ENCODE measurements around the gene KIF3A.

The KIF3A gene

DNA sequence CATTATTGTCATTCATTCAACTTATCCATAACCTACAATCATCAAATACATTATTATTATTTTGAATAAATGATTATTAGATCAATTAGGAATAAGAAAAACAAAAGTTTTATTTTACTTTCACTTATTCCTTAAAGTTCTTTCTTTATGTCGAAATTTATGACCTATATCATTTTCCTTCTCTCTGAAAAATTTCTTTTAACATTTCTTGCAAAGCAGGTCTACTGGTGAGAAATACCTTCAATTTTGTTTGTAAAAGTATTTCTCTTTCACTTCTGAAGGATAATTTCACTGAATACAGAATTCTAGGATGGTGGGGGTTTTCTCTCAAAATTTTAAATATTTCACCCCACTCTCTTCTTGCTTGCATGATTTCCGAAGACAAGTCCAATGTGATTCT, 7.3 kb upstream of the KIF3A start:
- Histone ChIP-seq H3K4me1 (ENCODE audit: control extremely low read depth in 1 of 4, control insufficient read depth in 4 of 4, insufficient read depth in 4 of 4, low read length in 3 of 4) (peaks cover 0 to 12% (median 10%) of the 10 kb centered on the region in 4 experiments), H3K9me3 (ENCODE audit: control extremely low read depth in 1 of 5, control insufficient read depth in 4 of 5, insufficient read depth in 2 of 5, low read depth in 1 of 5, low read length in 4 of 5) (peaks cover 0 to 7% (median 1%) of the 10 kb centered on the region in 5 experiments), H3K27ac (ENCODE audit: insufficient read depth in 1 of 2, low read depth in 1 of 2, low read length in 2 of 2, poor library complexity in 1 of 2, severe bottlenecking in 2 of 2) (no peak overlapping the region), H3K27me3 (replicated peaks in 2 of 5; ENCODE audit: control insufficient read depth in 4 of 5, insufficient read depth in 5 of 5, low read length in 4 of 5) (peaks cover 7 to 56% (median 19%) of the 10 kb centered on the region in 5 experiments), H3K36me3 (ENCODE audit: control insufficient read depth in 4 of 4, insufficient read depth in 4 of 4, low read length in 3 of 4) (no peaks in the 10 kb centered on the region), H3K4me3 (ENCODE audit: control insufficient read depth in 1 of 7, extremely low read depth in 1 of 7, insufficient read depth in 4 of 7, low read depth in 2 of 7, low read length in 6 of 7) (no peak overlapping the region)
- ChIA-PET POLR2A (no interaction called here), CTCF (no interaction called here)
- WGBS (ENCODE audit: insufficient coverage), result 100% methylated on average over 1 of the region's 2 CpGs
- no peak for DNase-seq

- Histone ChIP-seq H3K4me1 (ENCODE audit: control extremely low read depth in 1 of 4, control insufficient read depth in 4 of 4, insufficient read depth in 4 of 4, low read length in 3 of 4) (peaks cover 0 to 13% (median 13%) of the 10 kb centered on the region in 4 experiments), H3K9me3 (ENCODE audit: control extremely low read depth in 1 of 5, control insufficient read depth in 4 of 5, insufficient read depth in 2 of 5, low read depth in 1 of 5, low read length in 4 of 5) (peaks cover 0 to 7% (median 1%) of the 10 kb centered on the region in 5 experiments), H3K27me3 (replicated peaks in 2 of 5; ENCODE audit: control insufficient read depth in 4 of 5, insufficient read depth in 5 of 5, low read length in 4 of 5) (peaks cover 7 to 44% (median 14%) of the 10 kb centered on the region in 5 experiments), H3K27ac (ENCODE audit: insufficient read depth in 1 of 2, low read depth in 1 of 2, low read length in 2 of 2, poor library complexity in 1 of 2, severe bottlenecking in 2 of 2) (no peak overlapping the region), H3K36me3 (ENCODE audit: control insufficient read depth in 4 of 4, insufficient read depth in 4 of 4, low read length in 3 of 4) (no peaks in the 10 kb centered on the region), H3K4me3 (ENCODE audit: control insufficient read depth in 1 of 7, extremely low read depth in 1 of 7, insufficient read depth in 4 of 7, low read depth in 2 of 7, low read length in 6 of 7) (no peak overlapping the region)
- 100% methylated on average over 2 of the region's 5 CpGs for WGBS (ENCODE audit: insufficient coverage)
- CTCF ChIA-PET, result no interaction called here
- POLR2A ChIA-PET, result no interaction called here
- no peak for DNase-seq
Observed at GRCh38 chr5:132742626-132743025, 5.3 kb upstream of the KIF3A start.

GRCh38 chr5:132742158-132742557, 4.8 kb upstream of the KIF3A start:
- WGBS (ENCODE audit: insufficient coverage), result 88% methylated on average over 1 of the region's 2 CpGs
- H3K4me3 ChIP-seq (ENCODE audit: control insufficient read depth in 1 of 7, extremely low read depth in 1 of 7, insufficient read depth in 4 of 7, low read depth in 2 of 7, low read length in 6 of 7), result no peak overlapping the region
- H3K27me3 ChIP-seq (replicated peaks in 2 of 5; ENCODE audit: control insufficient read depth in 4 of 5, insufficient read depth in 5 of 5, low read length in 4 of 5), result peaks cover 7 to 39% (median 14%) of the 10 kb centered on the region in 5 experiments
- H3K4me1 ChIP-seq (ENCODE audit: control extremely low read depth in 1 of 4, control insufficient read depth in 4 of 4, insufficient read depth in 4 of 4, low read length in 3 of 4), result peaks cover 0 to 11% (median 10%) of the 10 kb centered on the region in 4 experiments
- no peak overlapping the region for H3K27ac ChIP-seq (ENCODE audit: insufficient read depth in 1 of 2, low read depth in 1 of 2, low read length in 2 of 2, poor library complexity in 1 of 2, severe bottlenecking in 2 of 2)
- H3K36me3 ChIP-seq (ENCODE audit: control insufficient read depth in 4 of 4, insufficient read depth in 4 of 4, low read length in 3 of 4), result no peaks in the 10 kb centered on the region
- ChIA-PET POLR2A (no interaction called here), CTCF (no interaction called here)
- no peak for DNase-seq
- H3K9me3 ChIP-seq (ENCODE audit: control extremely low read depth in 1 of 5, control insufficient read depth in 4 of 5, insufficient read depth in 2 of 5, low read depth in 1 of 5, low read length in 4 of 5), result peaks cover 0 to 7% (median 1%) of the 10 kb centered on the region in 5 experiments

DNA sequence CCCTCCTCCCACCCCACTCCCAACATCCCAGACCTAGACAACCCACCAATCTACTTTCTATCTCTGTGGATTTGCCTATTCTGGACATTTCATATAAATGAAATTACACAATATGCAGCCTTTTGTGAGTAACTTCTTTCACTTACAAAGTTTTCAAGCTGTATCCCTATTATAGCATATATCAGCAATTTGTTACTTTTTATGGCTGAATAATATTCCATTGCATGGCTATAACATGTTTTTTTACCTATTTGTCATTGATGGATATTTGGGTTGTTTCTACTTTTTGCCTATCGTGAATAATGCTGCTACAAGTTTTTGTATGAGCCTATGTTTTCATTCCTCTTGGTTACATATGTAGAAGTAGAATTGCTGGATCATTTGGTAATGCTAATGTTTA, 1.9 kb upstream of the KIF3A start:
- CTCF ChIA-PET, result interaction anchor here (1.1 kb wide), 1 partner anchor 81 kb away, joined by 3 read pairs; no protein-coding TSS in a partner anchor
- POLR2A ChIA-PET, result no interaction called here
- Histone ChIP-seq H3K27me3 (replicated peaks in 2 of 5; ENCODE audit: control insufficient read depth in 4 of 5, insufficient read depth in 5 of 5, low read length in 4 of 5) (peaks cover 2 to 14% (median 5%) of the 10 kb centered on the region in 5 experiments), H3K27ac (ENCODE audit: insufficient read depth in 1 of 2, low read depth in 1 of 2, low read length in 2 of 2, poor library complexity in 1 of 2, severe bottlenecking in 2 of 2) (no peak overlapping the region), H3K4me3 (ENCODE audit: control insufficient read depth in 1 of 7, extremely low read depth in 1 of 7, insufficient read depth in 4 of 7, low read depth in 2 of 7, low read length in 6 of 7) (no peak overlapping the region), H3K4me1 (ENCODE audit: control extremely low read depth in 1 of 4, control insufficient read depth in 4 of 4, insufficient read depth in 4 of 4, low read length in 3 of 4) (peaks cover 0 to 13% (median 9%) of the 10 kb centered on the region in 4 experiments), H3K36me3 (ENCODE audit: control insufficient read depth in 4 of 4, insufficient read depth in 4 of 4, low read length in 3 of 4) (no peaks in the 10 kb centered on the region), H3K9me3 (ENCODE audit: control extremely low read depth in 1 of 5, control insufficient read depth in 4 of 5, insufficient read depth in 2 of 5, low read depth in 1 of 5, low read length in 4 of 5) (peaks cover 0 to 7% (median 1%) of the 10 kb centered on the region in 5 experiments)
- no peak for DNase-seq
- no CpG with 5 or more reads among the region's 1 CpG for WGBS (ENCODE audit: insufficient coverage)

GRCh38 chr5:132737982-132738681, 786 bp upstream of the KIF3A start:
- ChIA-PET POLR2A (no interaction called here), CTCF (interaction anchor here (0.6 to 1.7 kb wide), 7 partner anchors 11 to 82 kb away, joined by 3 to 6 read pairs (median 3); no protein-coding TSS in a partner anchor)
- peaks cover 2 to 14% (median 5%) of the 10 kb centered on the region in 5 experiments for H3K27me3 ChIP-seq (replicated peaks in 2 of 5; ENCODE audit: control insufficient read depth in 4 of 5, insufficient read depth in 5 of 5, low read length in 4 of 5)
- H3K9me3 ChIP-seq (ENCODE audit: control extremely low read depth in 1 of 5, control insufficient read depth in 4 of 5, insufficient read depth in 2 of 5, low read depth in 1 of 5, low read length in 4 of 5), result peaks cover 0 to 7% (median 1%) of the 10 kb centered on the region in 5 experiments
- no peaks in the 10 kb centered on the region for H3K36me3 ChIP-seq (ENCODE audit: control insufficient read depth in 4 of 4, insufficient read depth in 4 of 4, low read length in 3 of 4)
- peaks cover 0 to 13% (median 9%) of the 10 kb centered on the region in 4 experiments for H3K4me1 ChIP-seq (ENCODE audit: control extremely low read depth in 1 of 4, control insufficient read depth in 4 of 4, insufficient read depth in 4 of 4, low read length in 3 of 4)
- DNase-seq, result no peak
- 92% methylated on average over 4 of the region's 9 CpGs for WGBS (ENCODE audit: insufficient coverage)
- H3K4me3 ChIP-seq (ENCODE audit: control insufficient read depth in 1 of 7, extremely low read depth in 1 of 7, insufficient read depth in 4 of 7, low read depth in 2 of 7, low read length in 6 of 7), result peak overlapping the region in 4 of 7 experiments; percentile 83 to 90 (median 90)
- H3K27ac ChIP-seq (ENCODE audit: insufficient read depth in 1 of 2, low read depth in 1 of 2, low read length in 2 of 2, poor library complexity in 1 of 2, severe bottlenecking in 2 of 2), result no peak overlapping the region

DNA sequence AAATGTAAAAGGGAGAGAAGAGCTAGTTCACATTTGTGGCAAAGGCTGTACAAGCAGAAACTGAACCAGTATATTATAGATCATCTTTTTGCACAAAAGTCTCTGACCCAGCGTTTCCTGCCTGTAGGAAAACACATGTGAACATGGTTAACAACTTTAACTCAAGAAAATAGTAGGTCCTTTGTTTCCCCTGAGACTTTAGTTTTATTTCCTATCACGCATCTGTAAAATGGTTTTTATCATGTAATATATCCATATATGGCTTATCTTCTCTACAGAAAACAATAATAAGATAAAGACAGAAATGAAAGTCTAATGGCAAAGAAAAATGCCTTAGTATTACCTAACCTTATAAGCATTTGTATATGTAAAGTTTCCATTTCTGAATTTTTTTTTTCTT, 2.7 kb downstream of the KIF3A start:
- H3K9me3 ChIP-seq (ENCODE audit: control extremely low read depth in 1 of 5, control insufficient read depth in 4 of 5, insufficient read depth in 2 of 5, low read depth in 1 of 5, low read length in 4 of 5), result no peaks in the 10 kb centered on the region
- no peak for DNase-seq
- peaks cover 0 to 13% (median 9%) of the 10 kb centered on the region in 4 experiments for H3K4me1 ChIP-seq (ENCODE audit: control extremely low read depth in 1 of 4, control insufficient read depth in 4 of 4, insufficient read depth in 4 of 4, low read length in 3 of 4)
- POLR2A ChIA-PET, result no interaction called here
- H3K36me3 ChIP-seq (ENCODE audit: control insufficient read depth in 4 of 4, insufficient read depth in 4 of 4, low read length in 3 of 4), result no peaks in the 10 kb centered on the region
- WGBS (ENCODE audit: insufficient coverage), result no CpG with 5 or more reads among the region's 2 CpGs
- no peak overlapping the region for H3K4me3 ChIP-seq (ENCODE audit: control insufficient read depth in 1 of 7, extremely low read depth in 1 of 7, insufficient read depth in 4 of 7, low read depth in 2 of 7, low read length in 6 of 7)
- no peak overlapping the region for H3K27ac ChIP-seq (ENCODE audit: insufficient read depth in 1 of 2, low read depth in 1 of 2, low read length in 2 of 2, poor library complexity in 1 of 2, severe bottlenecking in 2 of 2)
- H3K27me3 ChIP-seq (replicated peaks in 2 of 5; ENCODE audit: control insufficient read depth in 4 of 5, insufficient read depth in 5 of 5, low read length in 4 of 5), result peaks cover 0 to 3% (median 0%) of the 10 kb centered on the region in 5 experiments
- CTCF ChIA-PET, result no interaction called here

DNA sequence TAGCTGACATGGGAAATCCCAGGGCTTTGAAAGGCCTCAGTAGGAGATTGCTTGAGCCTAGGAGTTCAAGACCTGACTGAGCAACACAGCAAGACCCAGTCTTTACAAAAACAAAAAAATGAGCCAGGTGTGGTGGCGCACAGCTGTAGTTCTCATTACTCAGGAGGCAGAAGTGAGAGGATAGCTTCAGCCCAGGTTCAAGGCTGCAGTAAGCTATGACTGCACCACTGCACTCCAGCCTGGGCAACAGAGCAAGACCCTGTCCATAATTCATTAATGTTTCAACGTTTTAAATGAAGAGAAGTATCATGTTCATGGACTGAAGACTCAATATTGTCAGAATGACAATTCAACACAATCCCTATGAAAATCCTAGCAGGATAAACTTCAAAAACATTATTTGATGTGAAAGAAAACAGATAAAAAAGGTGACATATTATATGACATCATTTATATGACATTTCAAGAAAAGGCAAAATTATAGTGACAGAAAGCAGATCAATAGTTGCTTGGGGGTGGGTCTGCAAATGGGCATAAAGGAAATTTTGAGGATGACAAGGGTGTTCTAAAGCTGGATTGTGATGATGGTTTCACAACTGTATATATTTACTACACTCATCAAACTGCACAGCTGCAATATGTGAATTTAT, 3.7 kb downstream of the KIF3A start:
- ChIA-PET POLR2A (no interaction called here), CTCF (interaction anchor here (1.3 kb wide), 1 partner anchor 86 kb away, joined by 4 read pairs; no protein-coding TSS in a partner anchor)
- Histone ChIP-seq H3K36me3 (ENCODE audit: control insufficient read depth in 4 of 4, insufficient read depth in 4 of 4, low read length in 3 of 4) (no peaks in the 10 kb centered on the region), H3K4me1 (ENCODE audit: control extremely low read depth in 1 of 4, control insufficient read depth in 4 of 4, insufficient read depth in 4 of 4, low read length in 3 of 4) (peaks cover 0 to 13% (median 9%) of the 10 kb centered on the region in 4 experiments), H3K27me3 (replicated peaks in 2 of 5; ENCODE audit: control insufficient read depth in 4 of 5, insufficient read depth in 5 of 5, low read length in 4 of 5) (no peaks in the 10 kb centered on the region), H3K9me3 (ENCODE audit: control extremely low read depth in 1 of 5, control insufficient read depth in 4 of 5, insufficient read depth in 2 of 5, low read depth in 1 of 5, low read length in 4 of 5) (no peaks in the 10 kb centered on the region), H3K4me3 (ENCODE audit: control insufficient read depth in 1 of 7, extremely low read depth in 1 of 7, insufficient read depth in 4 of 7, low read depth in 2 of 7, low read length in 6 of 7) (no peak overlapping the region), H3K27ac (ENCODE audit: insufficient read depth in 1 of 2, low read depth in 1 of 2, low read length in 2 of 2, poor library complexity in 1 of 2, severe bottlenecking in 2 of 2) (no peak overlapping the region)
- DNase-seq, result no peak
- 100% methylated on average over 1 of the region's 2 CpGs for WGBS (ENCODE audit: insufficient coverage)

Data from common myeloid progenitor, CD34-positive (primary cell).